Hematopoietic multipotent progenitor cell (in vitro differentiated cells): ENCODE results near the gene STK11. TPM values are rescaled to one million over a fixed set of nuclear protein-coding genes. Genes with fewer than 3 reads are reported as not detected.
"Not testable (repeated sequence)": the region's sequence is repeated elsewhere in the genome, so short reads cannot be mapped to it uniquely, and the experiment has no call there.

ENCODE experiments used
- DNase-seq, 3 donors: peaks; one replicate each; pipeline ENCODE4 v3.0.0-alpha.2; 2011 to 2015; ENCODE audit warnings: low read depth in 2 of 3, low spot score in 2 of 3
- total RNA-seq: library from RNA; depleted of rRNA; stranded (reverse); fragments of >200 nt; gene quantifications from one replicate; pipeline ENCODE4 v1.2.3, GENCODE V29; 2012

STK11 gene
- total RNA-seq, 1 donor: 104 TPM

GRCh38 chr19:1206864-1207450 is 1.4 kb downstream of the STK11 start:
- DNase-seq: no peak

- DNase-seq: not testable (repeated sequence)
Measured at GRCh38 chr19:1208830-1209229, 3.3 kb downstream of the STK11 start.

GRCh38 chr19:1210227-1210538 is 4.6 kb downstream of the STK11 start:
- DNase-seq: no peak

GRCh38 chr19:1211494-1212234 is 6.1 kb downstream of the STK11 start:
- no peak for DNase-seq

- DNase-seq: peak in 2 of 3 donors; percentile 93 to 97
Measured at GRCh38 chr19:1213391-1214286, 8.1 kb downstream of the STK11 start.

GRCh38 chr19:1214299-1214861 is 8.8 kb downstream of the STK11 start:
- no peak for DNase-seq

GRCh38 chr19:1214862-1215731 is 9.5 kb downstream of the STK11 start:
- DNase-seq: no peak

GRCh38 chr19:1216756-1217155 is 11.2 kb downstream of the STK11 start:
- DNase-seq: no peak

GRCh38 chr19:1217366-1217765 is 11.8 kb downstream of the STK11 start:
- DNase-seq: no peak

- no peak for DNase-seq
Measured at GRCh38 chr19:1218751-1219567, 13.4 kb downstream of the STK11 start.

- DNase-seq: no peak
Measured at GRCh38 chr19:1219786-1220476, 14.4 kb downstream of the STK11 start.

- no peak for DNase-seq
Measured at GRCh38 chr19:1220477-1220930, 14.9 kb downstream of the STK11 start.

- no peak for DNase-seq
Measured at GRCh38 chr19:1220976-1221903, 15.7 kb downstream of the STK11 start.

GRCh38 chr19:1221904-1222255 is 16.3 kb downstream of the STK11 start:
- DNase-seq: no peak

GRCh38 chr19:1222394-1222793 is 16.8 kb downstream of the STK11 start:
- DNase-seq: no peak

- DNase-seq: peak in 2 of 3 donors; percentile 43 to 45
Measured at GRCh38 chr19:1223018-1223855, 17.7 kb downstream of the STK11 start.
